ENCODE data around the gene MYH6. TPM values are rescaled to one million over a fixed set of nuclear protein-coding genes. Genes with fewer than 3 reads are reported as not detected.

MYH6 gene
- total RNA-seq, 1 donor from 2014 or later: not detected

GRCh38 chr14:23444314-23444713 is 36.2 kb upstream of the MYH6 start:
- H3K27ac Mint-ChIP-seq (ENCODE audit: unreplicated experiment): no peak overlapping the region
- H3K9me3 Mint-ChIP-seq (ENCODE audit: low read depth): no peaks in the 10 kb centered on the region
- H3K4me3 Mint-ChIP-seq (ENCODE audit: unreplicated experiment): no peak overlapping the region
- TF ChIP-seq CTCF (IDR thresholded peaks at IDR 0.05): no peak
- H3K27me3 Mint-ChIP-seq (ENCODE audit: low read depth): peaks cover 30% of the 10 kb centered on the region
- no peaks in the 10 kb centered on the region for H3K4me1 Mint-ChIP-seq (ENCODE audit: low read depth)
- no peak for DNase-seq (ENCODE audit: low spot score)
- no peaks in the 10 kb centered on the region for H3K36me3 Mint-ChIP-seq (ENCODE audit: low read depth)

GRCh38 chr14:23443881-23444280 is 35.8 kb upstream of the MYH6 start:
- no peak overlapping the region for H3K27ac Mint-ChIP-seq (ENCODE audit: unreplicated experiment)
- H3K9me3 Mint-ChIP-seq (ENCODE audit: low read depth): no peaks in the 10 kb centered on the region
- no peak overlapping the region for H3K4me3 Mint-ChIP-seq (ENCODE audit: unreplicated experiment)
- no peak for TF ChIP-seq CTCF (IDR thresholded peaks at IDR 0.05)
- no peaks in the 10 kb centered on the region for H3K36me3 Mint-ChIP-seq (ENCODE audit: low read depth)
- H3K27me3 Mint-ChIP-seq (ENCODE audit: low read depth): peaks cover 29% of the 10 kb centered on the region
- no peak for DNase-seq (ENCODE audit: low spot score)
- H3K4me1 Mint-ChIP-seq (ENCODE audit: low read depth): no peaks in the 10 kb centered on the region

- H3K9me3 Mint-ChIP-seq (ENCODE audit: low read depth): no peaks in the 10 kb centered on the region
- no peaks in the 10 kb centered on the region for H3K36me3 Mint-ChIP-seq (ENCODE audit: low read depth)
- H3K4me1 Mint-ChIP-seq (ENCODE audit: low read depth): no peaks in the 10 kb centered on the region
- peaks cover 29% of the 10 kb centered on the region for H3K27me3 Mint-ChIP-seq (ENCODE audit: low read depth)
- H3K4me3 Mint-ChIP-seq (ENCODE audit: unreplicated experiment): no peak overlapping the region
- no peak overlapping the region for H3K27ac Mint-ChIP-seq (ENCODE audit: unreplicated experiment)
- DNase-seq (ENCODE audit: low spot score): no peak
- TF ChIP-seq CTCF (IDR thresholded peaks at IDR 0.05): no peak
Observed at GRCh38 chr14:23443411-23443812, 35.3 kb upstream of the MYH6 start.

GRCh38 chr14:23442721-23443356 is 34.8 kb upstream of the MYH6 start:
- no peaks in the 10 kb centered on the region for H3K9me3 Mint-ChIP-seq (ENCODE audit: low read depth)
- no peak overlapping the region for H3K4me3 Mint-ChIP-seq (ENCODE audit: unreplicated experiment)
- H3K4me1 Mint-ChIP-seq (ENCODE audit: low read depth): no peaks in the 10 kb centered on the region
- TF ChIP-seq CTCF (IDR thresholded peaks at IDR 0.05): no peak
- H3K36me3 Mint-ChIP-seq (ENCODE audit: low read depth): no peaks in the 10 kb centered on the region
- no peak overlapping the region for H3K27ac Mint-ChIP-seq (ENCODE audit: unreplicated experiment)
- peak; percentile 55 for DNase-seq (ENCODE audit: low spot score)
- peaks cover 28% of the 10 kb centered on the region for H3K27me3 Mint-ChIP-seq (ENCODE audit: low read depth)

- Mint-ChIP-seq H3K27me3 (ENCODE audit: low read depth) (peaks cover 30% of the 10 kb centered on the region), H3K27ac (ENCODE audit: unreplicated experiment) (no peak overlapping the region), H3K4me3 (ENCODE audit: unreplicated experiment) (no peak overlapping the region), H3K9me3 (ENCODE audit: low read depth) (no peaks in the 10 kb centered on the region), H3K36me3 (ENCODE audit: low read depth) (no peaks in the 10 kb centered on the region), H3K4me1 (ENCODE audit: low read depth) (no peaks in the 10 kb centered on the region)
- TF ChIP-seq CTCF (IDR thresholded peaks at IDR 0.05): no peak
- no peak for DNase-seq (ENCODE audit: low spot score)
Observed at GRCh38 chr14:23441076-23441475, 33.0 kb upstream of the MYH6 start.
